GM18873 (cell line): Measurements from ENCODE around the gene MAPRE3.

Source experiments
- ATAC-seq: cut with Tn5 transposase; IDR thresholded peaks from one replicate; pipeline ENCODE4 v1.9.1; 2021; ENCODE audit warnings: mild to moderate bottlenecking, moderate library complexity, moderate number of reproducible peaks; ENCODE audit not compliant: unreplicated experiment, low FRiP score

The MAPRE3 gene

DNA sequence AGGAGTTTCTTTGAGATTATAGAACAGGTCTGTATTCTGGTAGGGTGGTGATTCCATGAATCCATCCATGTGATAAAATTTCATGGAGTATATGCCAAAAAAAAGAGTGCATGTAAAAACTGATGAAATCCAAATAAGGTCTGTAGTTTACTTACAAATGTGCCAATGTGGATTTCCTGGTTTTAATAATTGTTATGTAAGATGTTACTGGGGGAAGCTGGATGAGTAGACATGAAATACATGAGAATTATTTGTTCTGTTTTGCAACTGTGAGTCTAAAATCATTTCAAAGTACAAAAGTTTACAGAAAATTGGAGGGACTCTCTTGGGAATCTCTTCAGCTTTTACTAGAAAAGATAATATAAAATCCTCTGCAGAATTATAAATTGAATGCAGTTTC is 38.6 kb downstream of the MAPRE3 start:
- no peak for ATAC-seq

DNA sequence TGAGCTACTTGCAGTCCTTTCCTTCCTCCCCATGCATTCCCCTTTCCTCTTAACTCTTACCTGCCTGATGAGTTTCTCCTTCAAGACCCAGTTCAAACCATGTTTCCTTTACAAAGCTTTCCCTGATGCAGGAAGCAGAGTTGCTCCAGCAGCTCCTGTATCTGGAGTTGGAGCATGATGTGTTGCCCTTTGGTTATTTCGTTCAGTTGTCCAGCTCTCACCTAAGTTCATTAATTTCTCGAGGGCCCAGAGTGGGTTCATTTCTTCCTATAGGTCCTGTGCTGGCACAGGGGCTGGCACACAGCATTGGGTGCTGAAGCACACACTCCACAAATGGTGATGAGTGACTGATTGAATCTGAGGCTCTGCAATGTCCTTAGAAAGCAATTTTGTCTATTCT is 39.3 kb downstream of the MAPRE3 start:
- ATAC-seq = no peak

DNA sequence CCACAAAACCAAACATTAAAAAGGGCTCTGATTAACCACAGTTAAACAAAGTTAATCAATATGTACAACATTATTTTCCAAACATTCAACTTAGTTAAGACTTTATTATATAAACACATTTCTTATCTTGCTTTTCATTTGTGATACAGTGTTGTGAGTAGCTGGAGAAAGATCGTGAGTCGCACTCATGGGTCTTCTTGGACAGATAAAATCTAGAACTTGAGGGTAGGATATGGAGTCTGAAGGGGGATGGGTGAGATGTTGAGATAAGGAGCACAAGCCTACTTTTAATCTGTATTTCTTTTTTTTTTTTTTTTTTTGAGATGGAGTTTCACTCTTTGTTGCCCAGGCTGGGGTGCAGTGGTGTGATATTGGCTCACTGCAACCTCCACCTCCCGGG is 39.7 kb downstream of the MAPRE3 start:
- no peak for ATAC-seq

DNA sequence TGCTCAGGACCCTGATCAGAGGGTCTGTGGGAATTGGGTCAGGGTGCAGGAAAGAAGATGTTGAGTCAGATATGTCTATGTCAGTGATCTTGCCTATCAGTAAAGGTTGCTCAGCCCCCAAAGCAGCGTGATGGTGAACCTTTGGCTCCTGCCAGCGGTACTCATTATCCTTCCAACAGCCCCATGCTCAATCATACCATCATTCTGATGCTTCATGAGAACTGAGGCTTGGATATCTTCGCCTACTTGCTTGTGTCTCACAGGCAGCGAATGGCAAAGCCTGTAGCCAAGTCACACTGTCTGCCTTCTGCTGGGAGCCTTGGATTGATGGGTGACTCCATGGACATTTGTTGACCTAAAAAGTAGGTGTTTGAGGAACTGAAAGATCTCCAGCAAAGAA is 43.3 kb downstream of the MAPRE3 start:
- no peak for ATAC-seq

DNA sequence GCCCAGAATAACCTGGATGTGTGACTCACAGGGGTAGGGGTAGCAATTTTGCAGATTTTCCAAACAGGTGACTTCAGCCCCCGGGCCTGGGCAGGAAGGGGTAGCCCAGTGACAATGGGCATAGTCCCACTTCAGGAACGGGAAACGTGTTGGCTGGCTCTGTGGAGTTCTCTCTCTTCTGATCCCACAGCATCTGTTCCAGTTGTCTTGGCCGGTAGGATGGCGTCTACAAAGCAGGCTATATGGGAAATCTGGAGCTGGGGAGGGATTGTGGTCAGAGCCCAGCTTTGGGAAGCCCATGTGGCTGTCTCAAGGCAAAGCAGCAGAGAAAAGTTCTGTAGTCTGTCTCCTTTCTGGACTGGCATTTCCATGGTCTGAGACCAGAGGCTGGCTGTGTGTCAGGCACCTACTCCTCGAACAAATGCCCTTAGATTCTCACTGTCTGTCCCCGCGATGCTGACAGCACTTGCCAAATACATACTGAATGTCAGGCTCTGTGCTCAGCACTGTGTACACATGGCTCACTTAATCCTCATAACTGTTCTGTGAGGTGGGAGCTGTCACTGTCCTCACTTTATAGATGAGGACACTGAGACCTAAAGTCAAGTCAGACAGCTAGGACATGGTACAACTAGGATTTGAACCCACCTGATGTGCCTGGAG is 44.5 kb downstream of the MAPRE3 start:
- ATAC-seq = no peak

DNA sequence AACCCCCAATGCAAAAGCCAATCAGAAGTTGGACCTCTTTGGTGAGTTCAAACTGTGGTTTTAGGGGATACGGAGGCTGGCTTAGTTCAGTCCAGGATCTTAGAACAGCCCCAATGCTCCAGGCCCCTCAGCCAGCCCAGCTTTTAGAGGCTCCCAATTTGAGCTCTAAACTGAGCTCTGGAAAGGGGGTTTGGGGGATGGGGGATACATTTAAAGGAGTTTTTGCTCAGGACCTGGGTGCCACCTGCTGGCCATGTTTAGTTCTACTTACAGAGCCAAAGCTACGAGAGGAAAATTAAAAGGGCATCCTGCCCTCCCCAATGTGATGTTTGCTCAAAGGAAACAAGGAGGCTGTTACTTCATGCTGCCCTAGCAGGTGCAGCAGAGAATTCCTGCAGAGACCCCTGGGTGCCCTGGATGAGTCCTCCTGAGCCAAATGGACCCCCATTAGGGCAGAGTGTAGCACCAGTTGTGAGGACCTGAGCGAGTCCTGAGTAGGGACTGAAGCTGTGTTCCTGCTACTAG is 46.4 kb downstream of the MAPRE3 start:
- no peak for ATAC-seq

DNA sequence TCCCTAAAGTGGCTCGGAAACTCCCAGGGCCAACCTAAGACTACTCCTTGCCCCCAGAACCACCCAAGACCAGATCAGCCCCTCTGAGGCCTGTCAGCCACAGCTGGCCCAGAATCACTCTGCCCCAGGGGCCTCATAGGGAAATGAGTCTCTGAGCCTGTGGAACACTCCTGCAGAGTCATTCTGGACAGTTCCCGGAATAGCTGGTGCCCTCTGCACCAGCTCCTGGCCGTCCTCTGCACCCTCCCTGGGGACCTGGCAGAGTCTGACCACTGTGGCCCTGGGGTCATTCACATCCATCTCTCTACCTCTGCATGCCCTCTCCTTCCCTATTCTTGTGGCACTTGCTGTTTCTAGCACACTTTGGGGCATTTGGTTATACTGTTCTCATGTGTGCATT is 47.7 kb downstream of the MAPRE3 start:
- no peak for ATAC-seq

DNA sequence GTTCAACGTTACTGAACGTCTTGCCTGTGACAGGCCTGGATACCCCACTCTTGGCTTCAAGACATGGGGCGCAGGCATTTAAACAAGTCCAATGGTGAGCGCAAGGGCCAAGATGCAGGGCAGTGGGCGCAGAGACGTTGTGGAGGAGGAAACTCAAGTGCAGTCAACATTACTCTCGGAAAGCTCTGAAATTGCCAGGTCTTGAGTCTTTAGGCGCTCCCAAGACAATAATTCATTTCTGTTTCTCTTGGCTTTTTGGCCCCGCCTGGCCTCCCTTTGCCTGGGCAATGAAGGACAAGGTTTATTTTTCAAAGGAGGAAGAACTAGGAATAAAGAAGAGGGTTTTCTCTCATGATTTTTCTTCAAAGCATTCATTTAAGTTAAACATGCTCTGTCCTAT is 49.0 kb downstream of the MAPRE3 start:
- ATAC-seq = no peak

DNA sequence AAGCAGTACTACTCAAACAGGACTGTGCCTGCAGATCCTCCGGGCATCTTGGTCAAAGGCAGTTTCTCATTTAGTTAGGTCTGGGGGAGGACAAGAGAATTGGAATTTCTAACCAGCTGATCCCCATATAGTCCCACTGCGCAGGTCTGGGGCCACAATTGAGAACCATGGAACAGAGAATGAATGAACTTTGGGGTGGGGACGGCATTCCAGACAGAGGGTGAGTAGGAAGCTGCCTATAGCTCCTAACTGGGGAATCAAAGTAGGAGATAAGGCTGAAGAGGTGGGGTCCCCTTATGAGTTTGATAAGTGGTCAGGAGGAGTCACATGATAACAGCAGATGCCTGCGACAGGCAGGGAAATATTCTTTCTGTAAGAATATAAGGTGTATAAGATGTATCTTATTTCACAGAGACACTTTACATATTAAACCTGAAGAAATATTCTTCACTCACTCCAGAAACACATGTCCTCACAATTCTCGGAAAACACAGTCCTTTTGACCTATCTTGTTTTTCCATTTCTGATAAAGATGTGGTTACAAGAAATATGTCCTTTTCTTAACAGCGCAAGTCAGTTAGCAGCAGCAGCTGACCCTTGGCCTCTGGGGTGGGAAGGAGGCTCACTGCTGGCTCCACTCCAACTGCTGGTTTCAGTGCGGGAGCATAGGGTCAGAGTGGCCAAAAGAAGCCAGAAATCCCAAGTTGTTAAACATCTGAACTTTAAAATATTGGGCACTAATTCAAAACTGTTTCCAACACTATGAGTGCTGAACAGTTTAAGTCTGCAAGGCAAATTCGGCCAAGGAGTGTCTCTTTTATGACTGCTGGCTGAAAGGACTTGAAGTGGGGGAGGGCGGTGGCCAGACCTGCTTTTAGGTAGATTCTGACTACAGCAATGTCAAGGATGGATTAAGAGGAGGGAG is 49.8 kb downstream of the MAPRE3 start:
- ATAC-seq = no peak

DNA sequence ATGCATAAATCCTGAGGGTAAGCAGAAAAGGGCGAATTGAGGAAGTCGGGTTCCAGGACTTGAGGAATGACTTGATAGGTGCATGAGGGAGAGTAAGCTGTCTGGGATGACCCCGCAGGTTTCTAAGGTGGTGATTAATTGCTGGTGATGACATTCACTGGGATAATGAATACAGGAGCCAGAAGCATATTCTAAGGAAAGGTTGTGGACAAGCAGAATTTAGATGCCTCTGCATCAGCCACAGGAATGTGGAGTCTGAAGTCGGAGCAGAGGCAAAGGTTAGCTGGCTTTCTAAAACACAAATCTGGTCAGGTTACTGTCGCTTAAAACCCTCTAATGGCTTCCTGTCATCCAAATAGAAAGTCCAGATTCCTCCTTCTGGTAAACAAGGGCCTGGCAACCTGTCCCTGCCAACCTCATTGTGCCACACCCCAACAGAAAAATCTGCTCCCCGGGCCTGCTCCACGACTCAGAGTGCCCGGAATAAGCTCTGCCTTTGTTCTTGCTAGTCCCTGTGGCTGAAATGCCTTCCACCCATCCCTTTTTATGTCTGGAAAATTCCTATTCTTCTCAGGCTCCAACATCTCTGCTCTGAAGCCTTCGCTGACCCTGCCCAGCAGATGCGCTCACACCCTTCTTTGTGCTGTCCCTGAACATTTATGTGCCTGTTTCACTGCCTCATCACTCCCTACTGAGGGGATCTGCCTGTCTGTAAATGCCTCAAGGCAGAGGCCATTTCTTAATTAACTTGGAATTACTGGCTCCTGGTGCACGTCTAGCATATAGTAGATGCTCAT is 51.0 kb downstream of the MAPRE3 start:
- no peak for ATAC-seq

DNA sequence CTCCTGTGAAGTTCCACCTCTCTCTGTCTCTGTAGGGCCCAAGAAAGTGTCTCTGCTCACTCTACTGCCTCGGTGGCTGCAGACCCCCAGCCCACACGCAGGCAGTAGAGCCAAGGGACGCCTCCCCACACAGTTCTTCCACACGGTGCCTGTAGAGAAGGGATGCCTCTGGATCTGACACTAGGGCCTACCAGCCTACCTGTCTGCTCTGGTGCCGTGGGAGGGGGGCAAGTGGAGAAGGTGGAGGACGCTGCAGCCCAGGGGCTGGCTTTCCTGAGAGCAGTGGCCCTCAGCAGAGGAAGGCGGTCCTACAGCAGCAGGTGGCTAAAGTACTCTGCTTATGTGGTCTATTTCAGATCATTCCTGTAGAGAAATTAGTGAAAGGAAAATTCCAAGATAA is 53.3 kb downstream of the MAPRE3 start:
- no peak for ATAC-seq

DNA sequence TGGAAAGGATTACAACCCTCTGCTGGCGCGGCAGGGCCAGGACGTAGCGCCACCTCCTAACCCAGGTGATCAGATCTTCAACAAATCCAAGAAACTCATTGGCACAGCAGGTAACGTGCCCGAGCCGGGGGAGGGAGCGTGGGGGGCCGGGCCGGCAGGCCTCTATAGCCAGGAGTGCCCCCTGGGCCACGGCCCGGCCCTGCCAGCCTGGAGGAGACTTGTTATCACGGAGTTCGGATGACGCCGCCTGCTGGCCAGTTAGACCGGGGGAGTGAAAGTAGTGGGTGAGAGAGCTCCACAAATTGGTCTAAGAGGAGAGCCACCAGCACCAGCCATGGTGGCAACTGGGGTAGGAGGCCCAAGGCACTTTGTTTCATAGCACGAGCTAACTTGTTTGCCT is 53.8 kb downstream of the MAPRE3 start:
- no peak for ATAC-seq

DNA sequence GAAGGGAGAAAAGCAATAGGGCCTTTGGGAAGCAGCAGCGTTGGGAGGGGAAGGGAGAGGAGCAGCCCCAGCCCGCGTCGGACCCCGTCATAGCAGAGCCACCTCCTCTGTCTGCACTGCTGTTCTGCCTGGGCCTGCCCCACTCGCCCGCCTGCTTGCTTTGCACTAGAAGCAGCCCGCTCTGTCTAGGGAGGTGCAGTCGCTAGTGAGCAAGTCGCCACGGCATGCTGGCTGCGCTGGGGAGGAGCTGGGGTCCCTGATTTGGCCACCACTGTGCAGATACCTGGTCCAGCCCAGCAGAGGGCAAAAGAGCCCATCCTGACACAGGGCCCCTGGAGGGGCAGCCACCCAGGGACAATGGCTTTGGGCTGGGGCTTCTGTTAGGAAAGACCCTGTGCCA is 54.4 kb downstream of the MAPRE3 start:
- no peak for ATAC-seq

DNA sequence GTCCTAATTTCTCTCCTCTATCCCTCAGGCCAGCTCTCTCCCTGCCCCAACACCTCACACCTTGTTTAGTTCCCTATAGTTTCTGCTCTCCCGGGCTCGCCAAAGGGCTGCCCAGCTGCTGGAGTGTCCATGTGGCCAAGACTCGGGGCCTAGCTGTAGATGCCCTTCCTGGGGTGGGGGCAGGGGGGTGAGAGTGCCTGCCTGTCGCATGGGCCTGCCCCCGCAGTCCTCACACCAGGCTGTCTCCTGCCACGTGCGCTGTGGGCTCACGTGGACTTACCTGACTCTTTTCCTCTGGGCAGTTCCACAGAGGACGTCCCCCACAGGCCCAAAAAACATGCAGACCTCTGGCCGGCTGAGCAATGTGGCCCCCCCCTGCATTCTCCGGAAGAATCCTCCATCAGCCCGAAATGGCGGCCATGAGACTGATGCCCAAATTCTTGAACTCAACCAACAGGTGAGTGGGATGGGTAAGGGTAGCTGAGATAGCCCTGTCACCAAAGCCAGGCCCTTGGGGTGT is 54.9 kb downstream of the MAPRE3 start:
- ATAC-seq = no peak

DNA sequence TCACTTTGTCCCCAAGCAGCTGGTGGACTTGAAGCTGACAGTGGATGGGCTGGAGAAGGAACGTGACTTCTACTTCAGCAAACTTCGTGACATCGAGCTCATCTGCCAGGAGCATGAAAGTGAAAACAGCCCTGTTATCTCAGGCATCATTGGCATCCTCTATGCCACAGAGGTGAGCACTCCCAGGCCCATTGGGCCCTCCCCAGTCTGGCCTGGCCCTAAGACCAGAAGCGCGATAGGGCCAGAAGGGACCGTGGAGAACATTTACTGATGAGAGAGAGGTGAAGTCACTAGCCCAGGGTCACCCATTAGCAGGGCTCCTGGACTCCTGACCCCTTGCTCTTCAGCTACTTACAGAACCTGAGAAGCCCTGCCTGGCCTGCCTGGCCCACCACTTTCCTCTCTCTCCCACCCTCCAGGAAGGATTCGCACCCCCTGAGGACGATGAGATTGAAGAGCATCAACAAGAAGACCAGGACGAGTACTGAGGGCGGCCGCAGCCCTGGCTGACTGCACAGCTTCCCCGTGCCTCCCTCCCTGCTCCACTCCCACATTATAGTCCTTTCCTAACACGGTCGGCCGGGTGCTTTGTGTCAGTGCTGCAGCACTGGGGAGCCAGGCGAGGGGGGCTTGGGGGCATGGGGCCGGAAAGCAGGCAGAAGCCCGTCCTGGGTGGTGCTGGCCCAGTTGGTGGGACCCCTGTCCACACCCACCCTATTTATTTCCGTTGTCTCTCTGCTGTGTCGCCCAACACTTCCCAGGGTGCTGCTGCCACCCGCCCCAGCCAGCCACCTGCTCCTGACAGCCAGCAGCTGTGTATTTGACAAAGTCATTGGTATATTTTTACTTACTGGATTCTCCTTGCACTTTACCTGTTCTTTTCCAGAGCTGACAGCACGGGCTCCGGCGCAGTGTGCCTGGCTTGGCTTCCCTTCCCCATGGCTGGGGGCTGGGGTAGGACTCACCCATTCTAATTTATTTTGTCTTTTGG is 55.7 kb downstream of the MAPRE3 start:
- no peak for ATAC-seq

DNA sequence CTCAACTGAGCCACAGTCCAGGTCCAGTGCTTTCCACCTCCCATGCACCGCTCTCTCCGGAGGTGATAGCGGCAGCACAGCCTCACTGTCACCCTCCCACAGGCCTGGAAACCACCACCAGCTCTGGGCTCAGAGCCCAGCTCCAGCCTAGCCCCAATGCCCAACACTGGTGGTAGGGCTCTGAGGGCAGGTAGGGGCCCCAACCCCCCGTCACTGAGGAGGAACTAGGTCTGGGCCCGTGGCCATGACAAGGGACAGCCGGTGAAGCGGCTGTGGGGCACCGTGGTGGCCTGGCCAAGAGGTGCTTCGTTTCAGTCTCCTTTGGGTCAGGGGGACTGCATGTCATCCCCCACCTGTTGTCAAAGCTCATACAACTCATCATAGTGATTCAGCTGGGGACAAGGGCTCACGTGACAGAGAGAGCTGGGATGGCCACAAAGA is 56.8 kb downstream of the MAPRE3 start:
- no peak for ATAC-seq

DNA sequence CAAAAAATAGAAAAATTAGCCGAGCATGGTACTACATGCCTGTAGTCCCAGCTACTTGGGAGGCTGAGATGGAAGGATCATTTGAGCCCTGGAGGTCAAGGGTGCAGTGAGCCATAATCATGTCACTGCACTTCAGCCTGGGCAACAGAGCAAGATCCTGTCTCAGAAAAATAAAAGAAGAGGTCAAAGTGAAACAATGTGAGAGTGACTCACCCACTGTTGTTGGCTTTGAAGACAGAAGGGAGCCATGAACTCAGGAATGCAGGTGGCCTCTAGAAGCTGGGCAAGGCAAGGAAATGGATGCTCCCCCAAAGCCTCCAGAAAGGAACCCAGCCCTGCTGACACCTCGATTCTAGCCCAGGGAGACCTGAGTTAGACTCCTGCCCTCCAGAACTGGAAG is 58.6 kb downstream of the MAPRE3 start:
- no peak for ATAC-seq

DNA sequence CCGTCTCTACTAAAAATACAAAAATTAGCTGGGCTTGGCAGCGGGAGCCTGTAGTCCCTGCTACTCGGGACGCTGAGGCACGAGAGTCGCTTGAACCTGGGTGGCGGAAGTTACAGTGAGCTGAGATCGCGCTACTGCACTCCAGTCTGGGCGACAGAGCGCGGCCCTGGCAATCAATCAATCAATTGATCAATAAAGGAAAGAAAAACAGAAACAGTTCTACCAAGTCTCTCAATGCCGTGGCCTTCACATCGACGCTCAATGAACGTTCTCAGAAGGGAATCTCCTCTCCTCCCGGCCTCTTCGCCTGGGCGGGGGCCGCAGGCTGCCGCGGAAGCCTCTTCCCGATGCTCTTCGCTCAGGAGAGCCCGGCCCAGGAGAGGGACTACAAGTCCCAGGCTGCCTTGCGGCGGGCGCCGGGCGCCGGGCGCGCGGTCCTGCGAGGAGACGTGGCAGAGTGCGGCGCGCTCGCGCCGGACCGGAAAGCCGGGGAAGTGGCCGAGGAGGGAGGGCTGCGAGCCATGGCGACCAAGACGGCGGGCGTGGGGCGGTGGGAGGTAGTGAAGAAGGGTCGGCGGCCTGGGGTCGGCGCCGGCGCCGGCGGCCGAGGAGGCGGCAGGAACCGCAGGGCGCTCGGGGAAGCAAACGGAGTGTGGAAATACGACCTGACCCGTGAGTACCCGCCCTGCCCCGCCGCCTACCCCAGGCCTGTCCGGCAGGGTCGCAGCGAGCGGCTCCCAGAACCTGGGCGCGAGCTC is 62.2 kb downstream of the MAPRE3 start, which contains the start of gene TMEM214:
TMEM214 (plus strand) TSS at position 471 of the 758 bp plus-strand sequence; CDS start at position 522, 51 bp downstream.
- ATAC-seq = peak; percentile 67
